K562 (cell line): ENCODE measurements around the gene DNAH8. TPM values are rescaled to one million over a fixed set of nuclear protein-coding genes. Genes with fewer than 3 reads are reported as not detected.

Experiments
- ATAC-seq: fragments of 200-7000 bp; cut with Tn5 transposase; 3 replicates; pipeline ENCODE4 v1.9.1; 2020; ENCODE audit warnings: moderate library complexity
- BruUV-seq: library from RNA; stranded (reverse); fragments of 400-500 nt; replicated peaks from 2 replicates; lab custom pipeline; 2021; lab: Mats Ljungman, UMichigan
- CTCF ChIA-PET: fragments of 300-600 bp; formaldehyde crosslinking; extraction: SDS; loops from one replicate; lab custom pipeline; 2021; ENCODE audit warnings: low intra/inter-chr PET ratio; lab: Yijun Ruan, JAX
- POLR2A ChIA-PET: fragments of 300-600, 350-650 bp; sonication (Branson Sonifier 250); formaldehyde crosslinking; extraction: SDS; loops from one replicate; lab custom pipeline; 2021; ENCODE audit warnings: antibody characterized with exemption, inconsistent platforms; lab: Yijun Ruan, JAX
- DNase-seq, 4 experiments: peaks; one replicate each; pipeline versions ENCODE4 v3.0.0 to v3.0.0-alpha.2; 2011 to 2018; ENCODE audit warnings: low spot score in 3 of 4, mixed read lengths in 3 of 4; ENCODE audit errors: extremely low read depth in 1 of 4
- FAIRE-seq: peaks from 2 replicates; lab custom pipeline; 2011; peaks lifted over from hg19 to GRCh38; lab: Jason Lieb, UNC
- H2AFZ ChIP-seq: 2 replicates; pipeline ENCODE4 v1.6.0; 2011; ENCODE audit warnings: low read depth, low read length, control low read depth, inconsistent platforms
- H3K27ac ChIP-seq: fragments of 200-600 bp; 3 replicates; pipeline ENCODE4 v1.8.0; 2011; ENCODE audit warnings: low read depth, mild to moderate bottlenecking, control low read depth, inconsistent platforms, low read length, moderate library complexity, mixed read lengths; ENCODE audit errors: extremely low read depth
- H3K27me3 ChIP-seq, 2 experiments: fragments of 300-600 bp in 1 of 2; 2 replicates in 1 of 2; 3 replicates in 1 of 2; pipeline versions ENCODE4 v1.6.0 to v1.8.0; 2011; ENCODE audit warnings: inconsistent platforms in 2 of 2, low read length in 2 of 2, mild to moderate bottlenecking in 1 of 2, mixed read lengths in 1 of 2, moderate library complexity in 1 of 2; ENCODE audit not compliant: control insufficient read depth in 2 of 2, insufficient read depth in 2 of 2
- H3K36me3 ChIP-seq: fragments of 300-600 bp; 3 replicates; pipeline ENCODE4 v1.8.0; 2011; ENCODE audit warnings: mild to moderate bottlenecking, low read length, inconsistent platforms; ENCODE audit not compliant: control insufficient read depth, insufficient read depth
- H3K4me1 ChIP-seq, 2 experiments: fragments of 200-600 bp in 1 of 2; replicated peaks in 1 of 2; 2 replicates in 1 of 2; 3 replicates in 1 of 2; pipeline versions ENCODE4 v1.5.1 to v1.8.0; 2011; ENCODE audit warnings: inconsistent platforms in 2 of 2, low read length in 2 of 2, mild to moderate bottlenecking in 1 of 2, mixed read lengths in 1 of 2, moderate library complexity in 1 of 2; ENCODE audit not compliant: control insufficient read depth in 2 of 2, insufficient read depth in 2 of 2
- H3K4me2 ChIP-seq: 2 replicates; pipeline ENCODE4 v1.6.1; 2011; ENCODE audit warnings: low read length, control low read depth, inconsistent platforms, mixed read lengths; ENCODE audit not compliant: insufficient read depth
- H3K4me3 ChIP-seq: fragments of 200-600 bp; sonication (generic), shearing (Covaris generic); 2 replicates; pipeline ENCODE4 v1.5.1; 2016; ENCODE audit warnings: control low read depth, inconsistent platforms
- H3K79me2 ChIP-seq: fragments of 200-600 bp; 3 replicates; pipeline ENCODE4 v1.8.0; 2011; ENCODE audit warnings: low read length, inconsistent platforms; ENCODE audit not compliant: control insufficient read depth, insufficient read depth
- H3K9ac ChIP-seq, 2 experiments: 2 replicates each; pipeline versions ENCODE4 v1.6.0 to v1.6.1; 2011; ENCODE audit warnings: low read depth in 2 of 2, low read length in 2 of 2, control low read depth in 1 of 2, inconsistent platforms in 1 of 2, mild to moderate bottlenecking in 1 of 2, mixed read lengths in 1 of 2; ENCODE audit not compliant: insufficient read depth in 1 of 2
- H3K9me1 ChIP-seq: one replicate; pipeline ENCODE4 v1.6.0; 2011; ENCODE audit warnings: inconsistent platforms, mild to moderate bottlenecking, low read length, moderate library complexity; ENCODE audit not compliant: control insufficient read depth, insufficient read depth
- H3K9me3 ChIP-seq: replicated peaks from 2 replicates; pipeline ENCODE4 v1.5.1; 2011; ENCODE audit warnings: low read depth, low read length, inconsistent platforms; ENCODE audit not compliant: control insufficient read depth, insufficient read depth
- H4K20me1 ChIP-seq: replicated peaks from 2 replicates; pipeline ENCODE4 v1.6.1; 2011; ENCODE audit warnings: low read length, inconsistent platforms, mixed read lengths; ENCODE audit not compliant: control insufficient read depth, insufficient read depth
- CREM ChIP-seq: IDR thresholded peaks from 2 replicates; pipeline ENCODE4 v1.6.1; 2014; ENCODE audit warnings: antibody characterized with exemption, low read depth
- ELF1 ChIP-seq: fragments of 200-800 bp; sonication (Bioruptor generic); IDR thresholded peaks from 2 replicates; pipeline ENCODE4 v1.6.1; 2016; ENCODE audit warnings: missing genetic modification characterization, missing compliant biosample characterization
- GTF2A2 ChIP-seq: IDR thresholded peaks from 2 replicates; pipeline ENCODE4 v1.6.1; 2016; ENCODE audit warnings: mild to moderate bottlenecking, missing genetic modification characterization, missing compliant biosample characterization
- GTF2B ChIP-seq: IDR thresholded peaks from 2 replicates; pipeline ENCODE4 v1.6.1; 2011; ENCODE audit not compliant: insufficient read length; ENCODE audit errors: extremely low read depth
- HDGF ChIP-seq: fragments of 450-650 bp; IDR thresholded peaks from 2 replicates; pipeline ENCODE4 v1.6.1; 2016
- HMG20A ChIP-seq: fragments of 450-650 bp; formaldehyde crosslinking; conservative IDR thresholded peaks from 2 replicates; pipeline ENCODE4 v1.4.0; 2020; ENCODE audit warnings: mild to moderate bottlenecking, mixed read lengths
- KLF16 ChIP-seq: IDR thresholded peaks from 2 replicates; pipeline ENCODE4 v1.6.1; 2016; ENCODE audit warnings: antibody characterized with exemption
- PATZ1 ChIP-seq: fragments of 250-450 bp; sonication (Bioruptor Pico); IDR thresholded peaks from 2 replicates; pipeline ENCODE4 v1.5.0; 2020; ENCODE audit warnings: mild to moderate bottlenecking, borderline replicate concordance
- PHB ChIP-seq: fragments of 250-450 bp; sonication (Bioruptor Pico); IDR thresholded peaks from 2 replicates; pipeline ENCODE4 v1.5.0; 2021
- PTRF ChIP-seq: fragments of 450-650 bp; IDR thresholded peaks from 2 replicates; pipeline ENCODE4 v1.6.1; 2016; ENCODE audit warnings: mild to moderate bottlenecking, missing genetic modification characterization, missing compliant biosample characterization
- RHOXF2B ChIP-seq: fragments of 250-450 bp; sonication (Bioruptor Pico); conservative IDR thresholded peaks from 2 replicates; pipeline ENCODE4 v1.5.1; 2021
- RUNX1 ChIP-seq: sonication (generic); IDR thresholded peaks from 2 replicates; pipeline ENCODE4 v1.6.1; 2016; ENCODE audit warnings: antibody characterized with exemption, low read depth
- ZNF212 ChIP-seq: fragments of 450-650 bp; formaldehyde crosslinking; IDR thresholded peaks from 2 replicates; pipeline ENCODE4 v1.4.0; 2020; ENCODE audit warnings: mild to moderate bottlenecking
- ZNF217 ChIP-seq: sonication (generic); formaldehyde crosslinking; IDR thresholded peaks from 2 replicates; pipeline ENCODE4 v1.8.0; 2022; ENCODE audit warnings: mild to moderate bottlenecking, missing genetic modification reagents
- ZNF3 ChIP-seq: fragments of 250-450 bp; sonication (Bioruptor Pico); IDR thresholded peaks from 2 replicates; pipeline ENCODE4 v1.5.0; 2021; ENCODE audit warnings: mild to moderate bottlenecking, moderate library complexity
- WGBS: fragments of 100-300 bp; shearing (Covaris generic); methylation state at CpG from one replicate; pipeline ENCODE4 v1.1.6; 2016; ENCODE audit warnings: low coverage, mixed read lengths; ENCODE audit not compliant: insufficient coverage; ENCODE audit errors: missing lambda C conversion rate; 5-methylcytosine and 5-hydroxymethylcytosine counted together
- in situ Hi-C: fragments of 300-500 bp; cut with MboI; formaldehyde crosslinking; loops from 4 replicates; pipeline ENCODE4 v1.15.0; 2018; ENCODE audit warnings: inconsistent platforms, mixed read lengths
- intact Hi-C: fragments of 100-400 bp; cut with micrococcal nuclease; formaldehyde crosslinking; loops from 2 replicates; pipeline ENCODE4 v1.14.2; 2022
- polyA plus RNA-seq, 8 experiments: library from polyadenylated mRNA; depleted of rRNA in 4 of 8; stranded (reverse) in 5 of 8; unstranded in 3 of 8; fragments of >200 nt; fragmentation: Nextera tagmentation in 2 of 8; fragmentation: Illumina TruSeq in 1 of 8; extraction: Ambion mirVana in 2 of 8; extraction: Trizol in 1 of 8; gene quantifications; 2 replicates each; pipeline versions ENCODE4 v1.2.1 to v1.2.3, GENCODE V29; 2011 to 2014; ENCODE audit warnings: inconsistent platforms in 1 of 8, missing spikeins in 1 of 8
- total RNA-seq, 7 experiments: library from RNA; depleted of rRNA in 6 of 7; stranded (reverse); fragments of >200 nt in 6 of 7; fragmentation: Illumina TruSeq in 2 of 7; extraction: Trizol in 2 of 7; gene quantifications; 2 replicates each; pipeline versions ENCODE4 v1.2.1 to v1.2.3, GENCODE V29; 2011 to 2021; ENCODE audit warnings: low replicate concordance in 1 of 7

DNAH8 gene
- total and polyA plus RNA-seq, 9 of the 15 experiments (the other 6 are each of a cell fraction or from before 2014, with no cell fraction given), result 1.2 to 4.2 (median 2.9) TPM

- no peak for TF ChIP-seq GTF2A2
- no peak for TF ChIP-seq HMG20A (CRISPR knock-in tag)
- no peak for TF ChIP-seq RUNX1
- no peak for TF ChIP-seq GTF2B
- no peak for TF ChIP-seq KLF16
- TF ChIP-seq ZNF217 (CRISPR knock-in tag), result no peak
Observed at GRCh38 chr6:39040080-39040673, 325.1 kb downstream of the DNAH8 start (continued).

DNA sequence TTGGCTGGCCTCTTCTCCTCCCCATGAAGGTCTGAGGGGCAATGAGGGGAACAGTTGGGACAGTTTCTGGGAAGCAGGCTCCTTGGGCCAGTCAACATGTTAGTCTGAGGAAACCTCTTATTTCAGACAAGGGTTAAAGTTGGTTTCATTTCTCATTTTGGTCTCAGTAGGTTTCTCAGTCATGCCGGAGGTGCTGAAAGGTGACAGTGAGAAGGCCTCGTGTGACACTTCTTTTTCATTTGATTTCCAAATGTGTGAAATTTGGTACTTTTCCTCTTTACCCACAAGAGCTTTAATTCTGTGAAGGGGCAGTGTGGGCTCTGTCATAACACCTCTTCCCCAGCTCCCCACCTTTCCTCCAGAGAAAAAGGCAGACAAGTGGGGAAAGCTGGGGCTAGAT lies 326.0 kb downstream of the DNAH8 start:
- no peak for FAIRE-seq

More for the DNA sequence above, 326.0 kb downstream of the DNAH8 start:
- POLR2A ChIA-PET, result interaction anchor here (0.8 kb wide), 1 partner anchor 40 kb away, joined by 3 read pairs; no protein-coding TSS in a partner anchor
- no peak overlapping the region for H3K4me3 ChIP-seq
- 3% methylated on average over 2 of the region's 2 CpGs for WGBS
- no peak overlapping the region for H3K4me2 ChIP-seq
- TF ChIP-seq ELF1 (tag) (no peak), ZNF212 (CRISPR knock-in tag) (no peak), PTRF (no peak), ZNF3 (no peak), CREM (no peak), HDGF (no peak), RHOXF2B (CRISPR knock-in tag) (no peak), PATZ1 (no peak), PHB (CRISPR knock-in tag) (no peak)
- in situ Hi-C loops (no loop called here), intact Hi-C loops (no loop called here)
- H3K36me3 ChIP-seq, result no peaks in the 10 kb centered on the region
- H3K27ac ChIP-seq, result no peak overlapping the region
- H3K9me3 ChIP-seq, result no peaks in the 10 kb centered on the region
- CTCF ChIA-PET, result no interaction called here
- H4K20me1 ChIP-seq, result peaks cover 20% of the 10 kb centered on the region; the same call in 1 of the 2 replicates
- no peaks in the 10 kb centered on the region for H3K79me2 ChIP-seq
- H3K9me1 ChIP-seq, result no peaks in the 10 kb centered on the region
- ATAC-seq (no peak), DNase-seq (no peak)
- no peak overlapping the region for H2AFZ ChIP-seq
- H3K4me1 ChIP-seq, result peaks cover 7 to 19% of the 10 kb centered on the region in 2 experiments; a peak in 4 of 5 replicates
- no TSS peak for BruUV-seq
- H3K27me3 ChIP-seq, result peaks cover 50 to 86% of the 10 kb centered on the region in 2 experiments; a peak in 4 of 5 replicates
- H3K9ac ChIP-seq, result no peak overlapping the region
